K562 (cell line): Measurements from ENCODE around the gene SMC5. TPM values are rescaled to one million over a fixed set of nuclear protein-coding genes. Genes with fewer than 3 reads are reported as not detected.

Experiments
- ATAC-seq: fragments of 200-7000 bp; cut with Tn5 transposase; 3 replicates; pipeline ENCODE4 v1.9.1; 2020; ENCODE audit warnings: moderate library complexity
- BruUV-seq: library from RNA; stranded (reverse); fragments of 400-500 nt; replicated peaks from 2 replicates; lab custom pipeline; 2021; lab: Mats Ljungman, UMichigan
- CTCF ChIA-PET: fragments of 300-600 bp; formaldehyde crosslinking; extraction: SDS; loops from one replicate; lab custom pipeline; 2021; ENCODE audit warnings: low intra/inter-chr PET ratio; lab: Yijun Ruan, JAX
- POLR2A ChIA-PET: fragments of 300-600, 350-650 bp; sonication (Branson Sonifier 250); formaldehyde crosslinking; extraction: SDS; loops from one replicate; lab custom pipeline; 2021; ENCODE audit warnings: antibody characterized with exemption, inconsistent platforms; lab: Yijun Ruan, JAX
- DNase-seq, 4 experiments: peaks; one replicate each; pipeline versions ENCODE4 v3.0.0 to v3.0.0-alpha.2; 2011 to 2018; ENCODE audit warnings: low spot score in 3 of 4, mixed read lengths in 3 of 4; ENCODE audit errors: extremely low read depth in 1 of 4
- FAIRE-seq: peaks from 2 replicates; lab custom pipeline; 2011; peaks lifted over from hg19 to GRCh38; lab: Jason Lieb, UNC
- H2AFZ ChIP-seq: 2 replicates; pipeline ENCODE4 v1.6.0; 2011; ENCODE audit warnings: low read depth, low read length, control low read depth, inconsistent platforms
- H3K27ac ChIP-seq: fragments of 200-600 bp; 3 replicates; pipeline ENCODE4 v1.8.0; 2011; ENCODE audit warnings: low read depth, mild to moderate bottlenecking, control low read depth, inconsistent platforms, low read length, moderate library complexity, mixed read lengths; ENCODE audit errors: extremely low read depth
- H3K27me3 ChIP-seq, 2 experiments: fragments of 300-600 bp in 1 of 2; 2 replicates in 1 of 2; 3 replicates in 1 of 2; pipeline versions ENCODE4 v1.6.0 to v1.8.0; 2011; ENCODE audit warnings: inconsistent platforms in 2 of 2, low read length in 2 of 2, mild to moderate bottlenecking in 1 of 2, mixed read lengths in 1 of 2, moderate library complexity in 1 of 2; ENCODE audit not compliant: control insufficient read depth in 2 of 2, insufficient read depth in 2 of 2
- H3K36me3 ChIP-seq: fragments of 300-600 bp; 3 replicates; pipeline ENCODE4 v1.8.0; 2011; ENCODE audit warnings: mild to moderate bottlenecking, low read length, inconsistent platforms; ENCODE audit not compliant: control insufficient read depth, insufficient read depth
- H3K4me1 ChIP-seq, 2 experiments: fragments of 200-600 bp in 1 of 2; replicated peaks in 1 of 2; 2 replicates in 1 of 2; 3 replicates in 1 of 2; pipeline versions ENCODE4 v1.5.1 to v1.8.0; 2011; ENCODE audit warnings: inconsistent platforms in 2 of 2, low read length in 2 of 2, mild to moderate bottlenecking in 1 of 2, mixed read lengths in 1 of 2, moderate library complexity in 1 of 2; ENCODE audit not compliant: control insufficient read depth in 2 of 2, insufficient read depth in 2 of 2
- H3K4me2 ChIP-seq: 2 replicates; pipeline ENCODE4 v1.6.1; 2011; ENCODE audit warnings: low read length, control low read depth, inconsistent platforms, mixed read lengths; ENCODE audit not compliant: insufficient read depth
- H3K4me3 ChIP-seq: fragments of 200-600 bp; sonication (generic), shearing (Covaris generic); 2 replicates; pipeline ENCODE4 v1.5.1; 2016; ENCODE audit warnings: control low read depth, inconsistent platforms
- H3K79me2 ChIP-seq: fragments of 200-600 bp; 3 replicates; pipeline ENCODE4 v1.8.0; 2011; ENCODE audit warnings: low read length, inconsistent platforms; ENCODE audit not compliant: control insufficient read depth, insufficient read depth
- H3K9ac ChIP-seq, 2 experiments: 2 replicates each; pipeline versions ENCODE4 v1.6.0 to v1.6.1; 2011; ENCODE audit warnings: low read depth in 2 of 2, low read length in 2 of 2, control low read depth in 1 of 2, inconsistent platforms in 1 of 2, mild to moderate bottlenecking in 1 of 2, mixed read lengths in 1 of 2; ENCODE audit not compliant: insufficient read depth in 1 of 2
- H3K9me1 ChIP-seq: one replicate; pipeline ENCODE4 v1.6.0; 2011; ENCODE audit warnings: inconsistent platforms, mild to moderate bottlenecking, low read length, moderate library complexity; ENCODE audit not compliant: control insufficient read depth, insufficient read depth
- H3K9me3 ChIP-seq: replicated peaks from 2 replicates; pipeline ENCODE4 v1.5.1; 2011; ENCODE audit warnings: low read depth, low read length, inconsistent platforms; ENCODE audit not compliant: control insufficient read depth, insufficient read depth
- H4K20me1 ChIP-seq: replicated peaks from 2 replicates; pipeline ENCODE4 v1.6.1; 2011; ENCODE audit warnings: low read length, inconsistent platforms, mixed read lengths; ENCODE audit not compliant: control insufficient read depth, insufficient read depth
- AFF4 ChIP-seq: sonication (generic); formaldehyde crosslinking; IDR thresholded peaks from 2 replicates; pipeline ENCODE4 v1.8.0; 2023; ENCODE audit warnings: mild to moderate bottlenecking, missing genetic modification reagents
- ATF4 ChIP-seq: fragments of 450-650 bp; formaldehyde crosslinking; IDR thresholded peaks from 2 replicates; pipeline ENCODE4 v1.4.0; 2022; ENCODE audit warnings: mild to moderate bottlenecking, moderate library complexity
- BHLHE40 ChIP-seq: IDR thresholded peaks from 2 replicates; pipeline ENCODE4 v1.6.1; 2011; ENCODE audit warnings: low read length, improper control_type of control experiment
- CXXC5 ChIP-seq: fragments of 250-450 bp; sonication (Bioruptor Pico); IDR thresholded peaks from 2 replicates; pipeline ENCODE4 v1.8.0; 2022; ENCODE audit warnings: inconsistent platforms, mild to moderate bottlenecking, moderate library complexity
- E2F6 ChIP-seq, 2 experiments: IDR thresholded peaks; 2 replicates each; pipeline ENCODE4 v1.6.1; 2011; ENCODE audit warnings: borderline replicate concordance in 1 of 2, control low read depth in 1 of 2, low read depth in 1 of 2, low read length in 1 of 2, mild to moderate bottlenecking in 1 of 2, mixed read lengths in 1 of 2, moderate library complexity in 1 of 2; ENCODE audit not compliant: insufficient read depth in 1 of 2, insufficient read length in 1 of 2, poor library complexity in 1 of 2, severe bottlenecking in 1 of 2; ENCODE audit errors: extremely low read depth in 1 of 2
- E2F8 ChIP-seq: fragments of 450-650 bp; IDR thresholded peaks from 2 replicates; pipeline ENCODE4 v1.7.1; 2018; ENCODE audit warnings: mild to moderate bottlenecking, low read depth; ENCODE audit not compliant: partially characterized antibody
- ERF ChIP-seq: fragments of 450-650 bp; formaldehyde crosslinking; IDR thresholded peaks from 2 replicates; pipeline ENCODE4 v1.4.0; 2020; ENCODE audit warnings: mild to moderate bottlenecking, mixed read lengths
- MLX ChIP-seq, 2 experiments: fragments of 450-650 bp in 1 of 2; sonication (generic) in 1 of 2; formaldehyde crosslinking; conservative IDR thresholded peaks; 2 replicates each; pipeline versions ENCODE4 v1.4.0 to v1.8.1; 2020 to 2022; ENCODE audit warnings: mild to moderate bottlenecking in 1 of 2, missing genetic modification reagents in 1 of 2
- NONO ChIP-seq, 2 experiments: fragments of 200-400 bp in 1 of 2; fragments of 450-650 bp in 1 of 2; formaldehyde crosslinking in 1 of 2; IDR thresholded peaks; 2 replicates each; pipeline ENCODE4 v1.6.1; 2017; ENCODE audit warnings: low read depth in 2 of 2, mild to moderate bottlenecking in 2 of 2, moderate library complexity in 2 of 2, low read length in 1 of 2
- STAT5A ChIP-seq: IDR thresholded peaks from 2 replicates; pipeline ENCODE4 v1.6.1; 2012; ENCODE audit warnings: low read length, inconsistent platforms, borderline replicate concordance
- XRCC4 ChIP-seq: IDR thresholded peaks from one replicate; pipeline ENCODE4 v1.6.1; 2011; ENCODE audit not compliant: insufficient read depth, insufficient read length; ENCODE audit errors: extremely low read depth
- ZC3H11A ChIP-seq: IDR thresholded peaks from 2 replicates; pipeline ENCODE4 v1.6.1; 2012; ENCODE audit warnings: low read depth, low read length, improper control_type of control experiment
- WGBS: fragments of 100-300 bp; shearing (Covaris generic); methylation state at CpG from one replicate; pipeline ENCODE4 v1.1.6; 2016; ENCODE audit warnings: low coverage, mixed read lengths; ENCODE audit not compliant: insufficient coverage; ENCODE audit errors: missing lambda C conversion rate; 5-methylcytosine and 5-hydroxymethylcytosine counted together
- in situ Hi-C: fragments of 300-500 bp; cut with MboI; formaldehyde crosslinking; loops from 4 replicates; pipeline ENCODE4 v1.15.0; 2018; ENCODE audit warnings: inconsistent platforms, mixed read lengths
- intact Hi-C: fragments of 100-400 bp; cut with micrococcal nuclease; formaldehyde crosslinking; loops from 2 replicates; pipeline ENCODE4 v1.14.2; 2022
- polyA plus RNA-seq, 8 experiments: library from polyadenylated mRNA; depleted of rRNA in 4 of 8; stranded (reverse) in 5 of 8; unstranded in 3 of 8; fragments of >200 nt; fragmentation: Nextera tagmentation in 2 of 8; fragmentation: Illumina TruSeq in 1 of 8; extraction: Ambion mirVana in 2 of 8; extraction: Trizol in 1 of 8; gene quantifications; 2 replicates each; pipeline versions ENCODE4 v1.2.1 to v1.2.3, GENCODE V29; 2011 to 2014; ENCODE audit warnings: inconsistent platforms in 1 of 8, missing spikeins in 1 of 8
- total RNA-seq, 7 experiments: library from RNA; depleted of rRNA in 6 of 7; stranded (reverse); fragments of >200 nt in 6 of 7; fragmentation: Illumina TruSeq in 2 of 7; extraction: Trizol in 2 of 7; gene quantifications; 2 replicates each; pipeline versions ENCODE4 v1.2.1 to v1.2.3, GENCODE V29; 2011 to 2021; ENCODE audit warnings: low replicate concordance in 1 of 7

Gene SMC5
- total and polyA plus RNA-seq, 9 of the 15 experiments (the other 6 are each of a cell fraction or from before 2014, with no cell fraction given): 3.5 to 43.2 (median 21.4) TPM

GRCh38 chr9:70222354-70222753, 36.4 kb upstream of the SMC5 start:
- intact Hi-C loops (loop anchor here (10.0 kb wide), 1 partner anchor 382 kb away; no protein-coding TSS in a partner anchor), in situ Hi-C loops (no loop called here)
- no peaks in the 10 kb centered on the region for H3K9me1 ChIP-seq
- H3K79me2 ChIP-seq: no peaks in the 10 kb centered on the region
- H4K20me1 ChIP-seq: no peaks in the 10 kb centered on the region
- H3K9me3 ChIP-seq: no peaks in the 10 kb centered on the region
- no peaks in the 10 kb centered on the region for H3K27me3 ChIP-seq
- ChIA-PET POLR2A (no interaction called here), CTCF (no interaction called here)
- no peak overlapping the region for H2AFZ ChIP-seq
- DNase-seq (no peak), FAIRE-seq (no peak), ATAC-seq (no peak)
- WGBS: 0% methylated on average over 1 of the region's 1 CpG
- H3K9ac ChIP-seq: no peak overlapping the region
- no peak overlapping the region for H3K4me3 ChIP-seq
- BruUV-seq: no TSS peak
- no peaks in the 10 kb centered on the region for H3K4me1 ChIP-seq
- no peak overlapping the region for H3K4me2 ChIP-seq
- no peaks in the 10 kb centered on the region for H3K36me3 ChIP-seq
- H3K27ac ChIP-seq: no peak overlapping the region
- TF ChIP-seq E2F8 (no peak), E2F6 (IDR thresholded peaks at IDR 0.05; ENCODE audit: borderline replicate concordance in 1 of 2, extremely low read depth in 1 of 2, insufficient read depth in 1 of 2, insufficient read length in 1 of 2, low read depth in 1 of 2, low read length in 1 of 2, poor library complexity in 1 of 2, severe bottlenecking in 1 of 2) (no peak), MLX (CRISPR knock-in tag; conservative IDR thresholded peaks at IDR 0.05) (no peak), BHLHE40 (no peak), XRCC4 (no peak), ATF4 (CRISPR knock-in tag) (no peak), CXXC5 (CRISPR knock-in tag) (no peak), AFF4 (CRISPR knock-in tag) (no peak), STAT5A (no peak), ERF (CRISPR knock-in tag) (no peak), ZC3H11A (no peak), NONO (IDR thresholded peaks at IDR 0.05; ENCODE audit: low read depth in 2 of 2, low read length in 1 of 2) (no peak)
